ENCODE results near the gene RSRP1. TPM values are rescaled to one million over a fixed set of nuclear protein-coding genes. Genes with fewer than 3 reads are reported as not detected.

Gene RSRP1
- total and polyA plus RNA-seq, 2 of the 4 experiments (the other 2 are of a cell fraction), result 71.0 TPM

DNA sequence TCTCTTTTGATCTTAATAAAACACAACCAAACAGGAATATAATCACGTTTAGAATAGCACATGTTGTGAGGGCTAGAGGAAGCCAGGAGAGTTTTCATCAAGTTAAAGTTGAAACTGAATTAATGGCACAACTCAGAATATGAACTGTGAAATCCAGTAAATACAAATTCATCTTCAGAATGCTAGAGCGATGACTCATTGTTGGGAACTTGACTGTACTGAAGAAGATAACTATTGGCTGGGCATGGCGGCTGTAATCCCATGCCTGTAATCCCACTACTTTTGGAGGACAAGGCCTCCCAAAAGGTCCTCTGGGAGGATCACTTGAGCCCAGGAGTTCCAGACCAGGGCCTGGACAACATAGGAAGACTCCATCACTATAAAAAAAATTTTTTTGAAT, 23.8 kb downstream of the RSRP1 start:
- in situ Hi-C loops (cut with MboI; ENCODE audit: low sequenced_read_pairs), result no loop called here

More for the DNA sequence above, 23.8 kb downstream of the RSRP1 start:
- no TSS peak for BruUV-seq (replicated peaks)
- Histone ChIP-seq H2AFZ (replicated peaks; ENCODE audit: low read length, poor library complexity) (no peak overlapping the region), H3K4me3 (ENCODE audit: insufficient read depth, low read depth, low read length) (no peak overlapping the region), H4K5ac (ENCODE audit: low read depth, low read length) (no peak overlapping the region), H3K79me1 (ENCODE audit: low read depth in 1 of 2, low read length in 2 of 2) (peaks cover 0 to 7% of the 10 kb centered on the region in 2 experiments; a peak in 1 of 4 replicates), H3K9me1 (ENCODE audit: insufficient read depth, low read length) (no peaks in the 10 kb centered on the region), H2AK9ac (replicated peaks; ENCODE audit: low read depth, low read length, poor library complexity) (no peak overlapping the region), H2AK5ac (ENCODE audit: low read depth, low read length) (no peak overlapping the region), H3K4me1 (ENCODE audit: control insufficient read depth, insufficient read depth, low read length) (no peaks in the 10 kb centered on the region), H3K9me3 (ENCODE audit: control insufficient read depth, insufficient read depth, low read length) (no peaks in the 10 kb centered on the region), H2BK20ac (ENCODE audit: low read depth, low read length) (no peak overlapping the region), H3K56ac (ENCODE audit: extremely low read depth, insufficient read depth, low read length) (no peak overlapping the region), H3K4ac (ENCODE audit: low read depth, low read length) (no peak overlapping the region), H4K8ac (ENCODE audit: low read depth in 2 of 2, low read length in 2 of 2) (no peak overlapping the region), H2BK5ac (ENCODE audit: low read depth, low read length, poor library complexity, severe bottlenecking) (no peak overlapping the region), H3K36me3 (ENCODE audit: control insufficient read depth, insufficient read depth, low read length) (peaks cover 36% of the 10 kb centered on the region), H3K23ac (ENCODE audit: low read depth, low read length) (no peak overlapping the region), H2BK120ac (ENCODE audit: low read depth, low read length) (no peak overlapping the region), H3K9ac (ENCODE audit: low read depth, low read length) (no peak overlapping the region), H3K18ac (ENCODE audit: low read depth, low read length) (no peak overlapping the region), H2BK15ac (ENCODE audit: low read depth, low read length) (no peak overlapping the region), H3K14ac (replicated peaks; ENCODE audit: low read depth, low read length) (no peak overlapping the region), H3K4me2 (ENCODE audit: low read depth, low read length) (no peak overlapping the region), H3K27me3 (ENCODE audit: control insufficient read depth, insufficient read depth, low read length) (no peaks in the 10 kb centered on the region), H3K27ac (ENCODE audit: insufficient read depth, low read length) (no peak overlapping the region), H4K91ac (ENCODE audit: insufficient read depth, low read depth, low read length) (no peak overlapping the region), H4K20me1 (ENCODE audit: insufficient read depth, low read length) (no peaks in the 10 kb centered on the region)
- DNase-seq, result peak; percentile 56
- intact Hi-C loops (cut with micrococcal nuclease), result loop anchor here (10.0 kb wide), 1 partner anchor 579 kb away; the partner anchor contains the start of gene SRRM1
- TF ChIP-seq FOS (IDR thresholded peaks at IDR 0.05; ENCODE audit: low read depth, low read length), result peak; percentile 68
- TF ChIP-seq, protein P1, sequence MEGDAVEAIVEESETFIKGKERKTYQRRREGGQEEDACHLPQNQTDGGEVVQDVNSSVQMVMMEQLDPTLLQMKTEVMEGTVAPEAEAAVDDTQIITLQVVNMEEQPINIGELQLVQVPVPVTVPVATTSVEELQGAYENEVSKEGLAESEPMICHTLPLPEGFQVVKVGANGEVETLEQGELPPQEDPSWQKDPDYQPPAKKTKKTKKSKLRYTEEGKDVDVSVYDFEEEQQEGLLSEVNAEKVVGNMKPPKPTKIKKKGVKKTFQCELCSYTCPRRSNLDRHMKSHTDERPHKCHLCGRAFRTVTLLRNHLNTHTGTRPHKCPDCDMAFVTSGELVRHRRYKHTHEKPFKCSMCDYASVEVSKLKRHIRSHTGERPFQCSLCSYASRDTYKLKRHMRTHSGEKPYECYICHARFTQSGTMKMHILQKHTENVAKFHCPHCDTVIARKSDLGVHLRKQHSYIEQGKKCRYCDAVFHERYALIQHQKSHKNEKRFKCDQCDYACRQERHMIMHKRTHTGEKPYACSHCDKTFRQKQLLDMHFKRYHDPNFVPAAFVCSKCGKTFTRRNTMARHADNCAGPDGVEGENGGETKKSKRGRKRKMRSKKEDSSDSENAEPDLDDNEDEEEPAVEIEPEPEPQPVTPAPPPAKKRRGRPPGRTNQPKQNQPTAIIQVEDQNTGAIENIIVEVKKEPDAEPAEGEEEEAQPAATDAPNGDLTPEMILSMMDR (conservative IDR thresholded peaks at IDR 0.05; ENCODE audit: low read depth, low read length), result no peak
- TF ChIP-seq, protein P2, sequence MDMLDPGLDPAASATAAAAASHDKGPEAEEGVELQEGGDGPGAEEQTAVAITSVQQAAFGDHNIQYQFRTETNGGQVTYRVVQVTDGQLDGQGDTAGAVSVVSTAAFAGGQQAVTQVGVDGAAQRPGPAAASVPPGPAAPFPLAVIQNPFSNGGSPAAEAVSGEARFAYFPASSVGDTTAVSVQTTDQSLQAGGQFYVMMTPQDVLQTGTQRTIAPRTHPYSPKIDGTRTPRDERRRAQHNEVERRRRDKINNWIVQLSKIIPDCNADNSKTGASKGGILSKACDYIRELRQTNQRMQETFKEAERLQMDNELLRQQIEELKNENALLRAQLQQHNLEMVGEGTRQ (IDR thresholded peaks at IDR 0.05; ENCODE audit: low read depth, low read length), result no peak
- dilution Hi-C loops (cut with HindIII; ENCODE audit: low sequenced_read_pairs, unreplicated experiment), result loop anchor here (25.0 kb wide), 1 partner anchor 561 kb away; no protein-coding TSS in a partner anchor
- CTCF ChIA-PET, result no interaction called here
- WGBS, 2 experiments (ENCODE audit: extremely low coverage in 2 of 2, insufficient read length in 1 of 2), result no CpG with 5 or more reads among the region's 3 CpGs
- POLR2A ChIA-PET (ENCODE audit: unreplicated experiment), result no interaction called here
- ATAC-seq (ENCODE audit: low read depth), result peak; percentile 48
